ENCODE results near the gene CLEC3B. TPM values are rescaled to one million over a fixed set of nuclear protein-coding genes. Genes with fewer than 3 reads are reported as not detected.

CLEC3B gene
- polyA plus RNA-seq, 1 donor from 2014 or later: not detected

GRCh38 chr3:45016916-45017315, 9.2 kb upstream of the CLEC3B start:
- no peaks in the 10 kb centered on the region for H3K27me3 Mint-ChIP-seq
- peak overlapping the region in 1 of 3 donors; percentile 49 for H3K27ac Mint-ChIP-seq
- no peaks in the 10 kb centered on the region for H3K9me3 Mint-ChIP-seq

GRCh38 chr3:45017821-45018220, 8.3 kb upstream of the CLEC3B start:
- no peak overlapping the region for H3K27ac Mint-ChIP-seq
- no peaks in the 10 kb centered on the region for H3K9me3 Mint-ChIP-seq
- H3K27me3 Mint-ChIP-seq: no peaks in the 10 kb centered on the region
- peaks cover 10% of the 10 kb centered on the region for H3K36me3 Mint-ChIP-seq
- H3K4me1 Mint-ChIP-seq: peaks cover 0 to 3% (median 1%) of the 10 kb centered on the region in 3 donors
- no peak overlapping the region for H3K4me3 Mint-ChIP-seq

More at GRCh38 chr3:45016916-45017315, 9.2 kb upstream of the CLEC3B start:
- H3K4me3 Mint-ChIP-seq: no peak overlapping the region
- peaks cover 3 to 5% (median 3%) of the 10 kb centered on the region in 3 donors for H3K4me1 Mint-ChIP-seq
- H3K36me3 Mint-ChIP-seq: peaks cover 13% of the 10 kb centered on the region

GRCh38 chr3:45020534-45020933, 5.6 kb upstream of the CLEC3B start:
- no peaks in the 10 kb centered on the region for H3K27me3 Mint-ChIP-seq
- H3K27ac Mint-ChIP-seq: no peak overlapping the region

GRCh38 chr3:45021524-45022297, 4.4 kb upstream of the CLEC3B start:
- Mint-ChIP-seq H3K27ac (no peak overlapping the region), H3K36me3 (peaks cover 3% of the 10 kb centered on the region), H3K4me3 (no peak overlapping the region), H3K4me1 (peaks cover 0 to 3% (median 1%) of the 10 kb centered on the region in 3 donors), H3K27me3 (no peaks in the 10 kb centered on the region), H3K9me3 (no peaks in the 10 kb centered on the region)

More at GRCh38 chr3:45020534-45020933, 5.6 kb upstream of the CLEC3B start:
- peaks cover 6% of the 10 kb centered on the region for H3K36me3 Mint-ChIP-seq
- H3K4me1 Mint-ChIP-seq: peaks cover 0 to 3% (median 1%) of the 10 kb centered on the region in 3 donors
- H3K4me3 Mint-ChIP-seq: no peak overlapping the region
- H3K9me3 Mint-ChIP-seq: no peaks in the 10 kb centered on the region

- Mint-ChIP-seq H3K9me3 (no peaks in the 10 kb centered on the region), H3K4me3 (no peak overlapping the region), H3K27ac (no peak overlapping the region), H3K4me1 (peaks cover 0 to 2% (median 1%) of the 10 kb centered on the region in 3 donors), H3K27me3 (peaks cover 4% of the 10 kb centered on the region), H3K36me3 (peaks cover under 1% of the 10 kb centered on the region)
These were observed 2.4 kb upstream of the CLEC3B start for GRCh38 chr3:45023675-45024074.

- Mint-ChIP-seq H3K27ac (no peak overlapping the region), H3K36me3 (no peaks in the 10 kb centered on the region), H3K4me1 (peaks cover 0 to 1% (median 1%) of the 10 kb centered on the region in 3 donors), H3K27me3 (peaks cover 12% of the 10 kb centered on the region), H3K9me3 (no peaks in the 10 kb centered on the region), H3K4me3 (no peak overlapping the region)
These were observed 1.4 kb upstream of the CLEC3B start for GRCh38 chr3:45024542-45025255.

GRCh38 chr3:45026957-45027356, 854 bp downstream of the CLEC3B start:
- Mint-ChIP-seq H3K4me1 (peaks cover 0 to 1% (median 0%) of the 10 kb centered on the region in 3 donors), H3K36me3 (no peaks in the 10 kb centered on the region), H3K27me3 (peaks cover 15% of the 10 kb centered on the region), H3K27ac (no peak overlapping the region), H3K4me3 (no peak overlapping the region), H3K9me3 (no peaks in the 10 kb centered on the region)

GRCh38 chr3:45027441-45027840, 1.3 kb downstream of the CLEC3B start:
- Mint-ChIP-seq H3K9me3 (no peaks in the 10 kb centered on the region), H3K27me3 (peaks cover 15% of the 10 kb centered on the region), H3K27ac (no peak overlapping the region), H3K4me1 (peaks cover 0 to 1% (median 0%) of the 10 kb centered on the region in 3 donors), H3K36me3 (no peaks in the 10 kb centered on the region), H3K4me3 (no peak overlapping the region)

GRCh38 chr3:45029216-45029615, 3.1 kb downstream of the CLEC3B start:
- Mint-ChIP-seq H3K4me1 (peaks cover 0 to 2% (median under 1%) of the 10 kb centered on the region in 3 donors), H3K4me3 (no peak overlapping the region), H3K36me3 (no peaks in the 10 kb centered on the region), H3K27me3 (peaks cover 21% of the 10 kb centered on the region), H3K27ac (no peak overlapping the region), H3K9me3 (no peaks in the 10 kb centered on the region)

- H3K4me1 Mint-ChIP-seq: peaks cover 3 to 7% (median 3%) of the 10 kb centered on the region in 3 donors
- no peak overlapping the region for H3K27ac Mint-ChIP-seq
- H3K27me3 Mint-ChIP-seq: peaks cover 21% of the 10 kb centered on the region
- no peaks in the 10 kb centered on the region for H3K9me3 Mint-ChIP-seq
- H3K4me3 Mint-ChIP-seq: no peak overlapping the region
- no peaks in the 10 kb centered on the region for H3K36me3 Mint-ChIP-seq
These were observed 3.6 kb downstream of the CLEC3B start for GRCh38 chr3:45029661-45030060.

GRCh38 chr3:45031531-45031930, 5.4 kb downstream of the CLEC3B start:
- H3K27ac Mint-ChIP-seq: no peak overlapping the region
- no peaks in the 10 kb centered on the region for H3K36me3 Mint-ChIP-seq
- peaks cover 26% of the 10 kb centered on the region for H3K27me3 Mint-ChIP-seq
- H3K9me3 Mint-ChIP-seq: no peaks in the 10 kb centered on the region
- H3K4me3 Mint-ChIP-seq: no peak overlapping the region
- peaks cover 8 to 13% (median 11%) of the 10 kb centered on the region in 3 donors for H3K4me1 Mint-ChIP-seq

GRCh38 chr3:45032113-45032512, 6.0 kb downstream of the CLEC3B start:
- no peaks in the 10 kb centered on the region for H3K36me3 Mint-ChIP-seq
- H3K4me3 Mint-ChIP-seq: no peak overlapping the region
- peaks cover 8 to 11% (median 11%) of the 10 kb centered on the region in 3 donors for H3K4me1 Mint-ChIP-seq
- H3K27me3 Mint-ChIP-seq: peaks cover 30% of the 10 kb centered on the region
- H3K9me3 Mint-ChIP-seq: no peaks in the 10 kb centered on the region
- H3K27ac Mint-ChIP-seq: no peak overlapping the region

- no peaks in the 10 kb centered on the region for H3K36me3 Mint-ChIP-seq
- no peaks in the 10 kb centered on the region for H3K9me3 Mint-ChIP-seq
- peaks cover 8 to 11% (median 11%) of the 10 kb centered on the region in 3 donors for H3K4me1 Mint-ChIP-seq
- no peak overlapping the region for H3K4me3 Mint-ChIP-seq
- no peak overlapping the region for H3K27ac Mint-ChIP-seq
- H3K27me3 Mint-ChIP-seq: peaks cover 26% of the 10 kb centered on the region
These were observed 7.7 kb downstream of the CLEC3B start for GRCh38 chr3:45033791-45034190.

GRCh38 chr3:45034612-45035252, 8.6 kb downstream of the CLEC3B start:
- no peaks in the 10 kb centered on the region for H3K36me3 Mint-ChIP-seq
- H3K27ac Mint-ChIP-seq: no peak overlapping the region
- H3K4me3 Mint-ChIP-seq: peak overlapping the region in 1 of 4 donors; percentile 69
- peaks cover 20% of the 10 kb centered on the region for H3K27me3 Mint-ChIP-seq
- peaks cover 8 to 11% (median 11%) of the 10 kb centered on the region in 3 donors for H3K4me1 Mint-ChIP-seq
- H3K9me3 Mint-ChIP-seq: no peaks in the 10 kb centered on the region
